Measurements from ENCODE around the gene RNF166. TPM values are rescaled to one million over a fixed set of nuclear protein-coding genes. Genes with fewer than 3 reads are reported as not detected.

Gene RNF166
- total RNA-seq, 1 donor, result 14.5 TPM

DNA sequence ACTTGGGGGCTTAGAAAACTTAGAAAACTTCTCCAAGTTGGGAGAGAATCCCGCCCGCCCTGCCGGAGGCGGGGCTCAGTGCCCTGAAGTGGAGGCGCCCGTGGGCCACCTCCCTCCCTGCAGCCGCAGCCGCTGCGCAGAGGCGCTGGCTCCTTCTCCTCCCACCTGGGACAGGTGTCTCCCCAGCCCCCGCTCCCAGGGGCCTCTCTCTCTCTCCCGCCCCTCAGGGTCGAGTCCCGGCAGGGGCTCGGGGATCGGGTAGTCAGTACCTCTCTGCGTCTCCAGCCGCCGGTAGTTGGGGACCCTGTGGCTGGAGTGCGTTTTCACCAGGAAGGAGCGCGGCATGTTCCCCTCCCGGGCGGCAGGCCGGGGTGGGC, 20.2 kb downstream of the RNF166 start:
- DNase-seq (ENCODE audit: insufficient read length, low spot score, missing footprints), result no peak
- H3K36me3 ChIP-seq (ENCODE audit: insufficient read depth, low read length), result no peaks in the 10 kb centered on the region

DNA sequence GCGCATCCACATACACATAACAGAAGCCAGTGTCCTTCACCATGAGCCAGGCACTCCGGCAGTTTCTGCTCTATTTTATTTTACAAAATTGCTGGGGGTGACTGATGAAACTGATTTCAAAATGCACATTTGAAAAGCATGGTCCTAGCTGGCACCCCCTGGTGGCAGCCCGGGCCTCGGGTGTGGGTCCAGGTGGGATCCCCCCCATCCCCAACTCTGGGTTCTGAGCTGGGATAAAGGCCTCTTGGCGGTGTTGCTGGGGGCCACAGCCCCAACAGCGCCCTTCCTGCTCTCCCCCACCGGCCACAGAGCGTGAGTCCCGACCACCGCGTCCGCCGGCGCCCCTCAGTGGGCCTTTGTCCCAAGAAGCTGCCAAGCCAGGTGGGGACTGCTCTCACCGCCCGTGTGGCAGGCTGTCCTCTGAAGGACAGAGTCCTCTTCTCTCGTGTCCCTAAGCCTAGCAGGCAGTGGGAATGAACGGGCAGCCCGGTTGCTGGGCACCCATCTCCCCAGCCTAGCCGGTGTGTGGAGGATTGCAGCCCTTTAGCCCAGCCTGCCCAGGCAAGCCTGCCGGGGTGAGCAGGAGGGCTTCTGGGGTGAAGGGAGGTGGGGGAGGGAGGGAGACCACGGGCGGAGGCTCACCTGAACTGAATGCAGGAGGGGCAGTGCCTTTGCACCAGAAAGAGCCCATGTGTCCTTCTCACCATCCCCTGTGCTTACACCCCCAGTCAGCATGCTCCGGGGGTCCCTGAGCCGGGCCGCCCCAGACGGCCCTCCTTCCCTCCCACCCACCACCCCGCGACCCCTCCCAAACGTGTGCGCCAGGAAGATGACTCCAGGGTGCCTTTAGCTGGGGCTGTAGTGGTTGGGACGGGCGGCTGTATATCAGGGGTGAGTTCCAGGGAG, 20.8 kb downstream of the RNF166 start:
- no peaks in the 10 kb centered on the region for H4K20me1 ChIP-seq (ENCODE audit: insufficient read depth, low read length)
- H3K79me2 ChIP-seq (ENCODE audit: insufficient read depth, low read length), result no peaks in the 10 kb centered on the region
- no peak overlapping the region for H2AFZ ChIP-seq (ENCODE audit: low read length)
- TF ChIP-seq CTCF (IDR thresholded peaks at IDR 0.05; ENCODE audit: extremely low read depth, low read depth, low read length), result peak; percentile 78
- peak; percentile 99 for DNase-seq (ENCODE audit: insufficient read length, low spot score, missing footprints)
- peak overlapping the region; percentile 82 for H3K4me2 ChIP-seq (ENCODE audit: insufficient read depth, low read length)
- H3K9me3 ChIP-seq (ENCODE audit: low read depth, low read length), result no peaks in the 10 kb centered on the region
- no peaks in the 10 kb centered on the region for H3K36me3 ChIP-seq (ENCODE audit: insufficient read depth, low read length)
- H3K4me3 ChIP-seq (ENCODE audit: insufficient read depth, low read length), result peak overlapping the region; percentile 66
- H3K4me1 ChIP-seq (ENCODE audit: insufficient read depth, low read length), result peaks cover 29% of the 10 kb centered on the region
- peaks cover 22% of the 10 kb centered on the region for H3K27me3 ChIP-seq (ENCODE audit: insufficient read depth, low read length)
- no peak overlapping the region for H3K27ac ChIP-seq (ENCODE audit: low read depth, low read length)

More for the DNA sequence above, 20.2 kb downstream of the RNF166 start:
- peaks cover 20% of the 10 kb centered on the region for H3K27me3 ChIP-seq (ENCODE audit: insufficient read depth, low read length)
- peak overlapping the region; percentile 66 for H3K4me3 ChIP-seq (ENCODE audit: insufficient read depth, low read length)
- no peak overlapping the region for H2AFZ ChIP-seq (ENCODE audit: low read length)
- H3K9me3 ChIP-seq (ENCODE audit: low read depth, low read length), result no peaks in the 10 kb centered on the region
- no peaks in the 10 kb centered on the region for H3K79me2 ChIP-seq (ENCODE audit: insufficient read depth, low read length)
- no peak overlapping the region for H3K27ac ChIP-seq (ENCODE audit: low read depth, low read length)
- H4K20me1 ChIP-seq (ENCODE audit: insufficient read depth, low read length), result no peaks in the 10 kb centered on the region
- TF ChIP-seq CTCF (IDR thresholded peaks at IDR 0.05; ENCODE audit: extremely low read depth, low read depth, low read length), result no peak
- H3K4me1 ChIP-seq (ENCODE audit: insufficient read depth, low read length), result peaks cover 29% of the 10 kb centered on the region
- H3K4me2 ChIP-seq (ENCODE audit: insufficient read depth, low read length), result peak overlapping the region; percentile 82

DNA sequence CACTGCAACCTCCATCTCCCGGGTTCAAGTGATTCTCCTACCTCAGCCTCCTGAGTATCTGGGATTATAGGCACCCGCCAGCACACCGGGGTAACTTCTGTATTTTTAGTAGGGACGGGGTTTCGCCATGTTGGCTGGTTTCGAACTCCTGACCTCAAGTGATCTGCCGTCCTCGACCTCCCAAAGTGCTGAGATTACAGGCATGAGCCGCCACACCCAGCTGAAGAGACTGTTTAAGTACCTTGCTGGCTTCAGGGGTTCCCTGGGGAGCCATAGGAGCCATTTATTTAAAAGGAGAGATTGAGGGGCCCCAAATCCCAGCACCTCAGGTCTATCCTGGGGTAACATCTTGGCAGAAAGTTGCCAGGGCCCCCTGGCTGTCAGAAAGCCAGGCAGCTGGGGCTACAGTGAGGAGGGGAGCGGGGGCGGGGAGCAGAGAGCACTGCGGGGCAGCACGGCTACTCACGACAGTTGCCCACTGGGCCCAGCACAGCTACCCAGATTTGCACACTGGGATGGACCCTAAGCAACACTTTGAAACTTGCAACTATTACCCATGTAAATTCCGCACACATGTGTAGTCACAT, 21.5 kb downstream of the RNF166 start:
- no peak for DNase-seq (ENCODE audit: insufficient read length, low spot score, missing footprints)
- no peaks in the 10 kb centered on the region for H3K9me3 ChIP-seq (ENCODE audit: low read depth, low read length)
- H3K27ac ChIP-seq (ENCODE audit: low read depth, low read length), result no peak overlapping the region
- TF ChIP-seq CTCF (IDR thresholded peaks at IDR 0.05; ENCODE audit: extremely low read depth, low read depth, low read length), result no peak
- H3K4me1 ChIP-seq (ENCODE audit: insufficient read depth, low read length), result peaks cover 29% of the 10 kb centered on the region
- no peaks in the 10 kb centered on the region for H3K36me3 ChIP-seq (ENCODE audit: insufficient read depth, low read length)
- peak overlapping the region; percentile 82 for H3K4me2 ChIP-seq (ENCODE audit: insufficient read depth, low read length)
- H3K79me2 ChIP-seq (ENCODE audit: insufficient read depth, low read length), result no peaks in the 10 kb centered on the region
- H4K20me1 ChIP-seq (ENCODE audit: insufficient read depth, low read length), result no peaks in the 10 kb centered on the region
- no peak overlapping the region for H2AFZ ChIP-seq (ENCODE audit: low read length)
- H3K4me3 ChIP-seq (ENCODE audit: insufficient read depth, low read length), result no peak overlapping the region
- H3K27me3 ChIP-seq (ENCODE audit: insufficient read depth, low read length), result peaks cover 22% of the 10 kb centered on the region
